C4-2B (cell line): ENCODE data around the gene HECA.
"Not testable (repeated sequence)": the region's sequence is repeated elsewhere in the genome, so short reads cannot be mapped to it uniquely, and the experiment has no call there.

ENCODE experiments used
- H3K27ac ChIP-seq: fragments of 450-650 bp; 2 replicates; pipeline ENCODE4 v1.5.1; 2017
- ZFX ChIP-seq: fragments of 450-650 bp; IDR thresholded peaks from 2 replicates; pipeline ENCODE4 v1.6.1; 2017
- TF ChIP-seq, protein P1 (sequence below): fragments of 450-650 bp; conservative IDR thresholded peaks from 2 replicates; pipeline ENCODE4 v1.5.1; 2017; ENCODE audit warnings: mild to moderate bottlenecking

The HECA gene

DNA sequence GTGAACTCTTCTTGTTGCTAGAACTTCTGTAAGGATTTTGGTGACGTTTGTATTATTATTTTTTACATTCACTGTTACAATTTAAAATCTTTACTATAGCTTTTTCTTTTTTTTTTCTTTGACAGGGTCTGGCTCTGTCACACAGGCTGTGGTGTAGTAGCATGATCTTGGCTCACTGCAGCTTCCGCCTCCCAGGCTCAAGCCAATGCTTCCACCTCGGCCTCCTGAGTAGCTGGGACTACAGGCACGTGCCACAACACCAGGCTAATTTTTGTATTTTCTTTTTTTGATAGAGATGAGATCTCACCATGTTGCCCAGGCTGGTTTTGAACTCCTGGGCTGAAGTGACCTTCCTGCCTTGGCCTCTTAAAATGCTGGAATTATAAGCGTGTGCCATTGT lies 21.2 kb downstream of the HECA start:
- H3K27ac ChIP-seq: no peak overlapping the region
- TF ChIP-seq, protein P1, sequence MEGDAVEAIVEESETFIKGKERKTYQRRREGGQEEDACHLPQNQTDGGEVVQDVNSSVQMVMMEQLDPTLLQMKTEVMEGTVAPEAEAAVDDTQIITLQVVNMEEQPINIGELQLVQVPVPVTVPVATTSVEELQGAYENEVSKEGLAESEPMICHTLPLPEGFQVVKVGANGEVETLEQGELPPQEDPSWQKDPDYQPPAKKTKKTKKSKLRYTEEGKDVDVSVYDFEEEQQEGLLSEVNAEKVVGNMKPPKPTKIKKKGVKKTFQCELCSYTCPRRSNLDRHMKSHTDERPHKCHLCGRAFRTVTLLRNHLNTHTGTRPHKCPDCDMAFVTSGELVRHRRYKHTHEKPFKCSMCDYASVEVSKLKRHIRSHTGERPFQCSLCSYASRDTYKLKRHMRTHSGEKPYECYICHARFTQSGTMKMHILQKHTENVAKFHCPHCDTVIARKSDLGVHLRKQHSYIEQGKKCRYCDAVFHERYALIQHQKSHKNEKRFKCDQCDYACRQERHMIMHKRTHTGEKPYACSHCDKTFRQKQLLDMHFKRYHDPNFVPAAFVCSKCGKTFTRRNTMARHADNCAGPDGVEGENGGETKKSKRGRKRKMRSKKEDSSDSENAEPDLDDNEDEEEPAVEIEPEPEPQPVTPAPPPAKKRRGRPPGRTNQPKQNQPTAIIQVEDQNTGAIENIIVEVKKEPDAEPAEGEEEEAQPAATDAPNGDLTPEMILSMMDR: no peak
- TF ChIP-seq ZFX: no peak

DNA sequence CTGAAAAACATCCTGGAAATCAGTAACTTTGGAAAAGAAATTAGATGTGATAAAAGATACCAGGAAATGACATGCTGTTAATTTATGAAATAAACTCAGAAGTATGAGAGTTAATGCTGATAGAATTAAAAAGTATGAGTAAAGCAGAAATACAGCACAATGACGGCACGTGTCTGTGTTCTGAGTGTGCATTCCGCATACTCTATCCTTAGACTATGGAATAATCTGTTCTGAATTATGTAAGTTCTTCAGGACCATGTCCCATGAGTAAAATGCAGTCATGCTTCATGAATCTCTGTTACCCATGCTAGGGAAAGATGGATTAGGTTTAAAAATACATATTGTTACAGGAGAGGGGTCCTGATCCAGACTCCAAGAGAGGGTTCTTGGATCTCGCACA lies 21.7 kb downstream of the HECA start:
- H3K27ac ChIP-seq: no peak overlapping the region
- TF ChIP-seq, protein P1: no peak
- TF ChIP-seq ZFX: no peak

DNA sequence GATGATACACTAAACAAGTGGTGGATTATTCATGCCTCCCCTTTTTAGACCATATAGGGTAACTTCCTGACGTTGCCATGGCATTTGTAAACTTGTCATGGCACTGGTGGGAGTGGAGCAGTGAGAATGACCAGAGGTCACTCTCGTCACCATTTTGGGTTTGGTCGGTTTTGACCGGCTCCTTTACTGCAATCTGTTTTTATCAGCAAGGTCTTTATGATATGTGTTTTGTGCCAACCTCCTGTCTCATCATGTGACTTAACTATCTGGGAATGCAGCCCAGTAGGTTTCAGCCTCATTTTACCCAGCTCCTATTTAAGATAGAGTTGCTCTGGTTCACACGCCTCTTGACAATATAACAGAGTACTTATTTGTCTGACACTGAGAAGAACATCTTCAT lies 22.2 kb downstream of the HECA start:
- H3K27ac ChIP-seq: not testable (repeated sequence)

DNA sequence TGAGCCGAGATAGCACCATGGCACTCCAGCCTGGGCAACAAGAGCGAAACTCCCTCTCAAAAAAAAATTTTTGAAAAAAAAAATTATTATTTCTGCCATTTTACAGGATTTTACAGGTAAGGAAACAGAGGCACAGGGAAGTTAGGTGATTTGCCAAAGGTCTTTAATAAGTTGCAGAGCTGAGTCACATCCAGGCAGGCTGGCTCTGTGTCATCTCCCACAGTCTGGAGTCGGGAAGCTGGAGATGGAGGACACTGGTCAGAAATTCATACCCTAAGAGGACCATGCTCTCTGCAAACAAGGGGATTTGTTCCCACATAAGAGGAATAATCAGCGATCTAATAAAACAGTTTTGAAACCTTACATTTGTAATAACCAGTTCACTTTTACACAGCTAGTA lies 24.1 kb downstream of the HECA start:
- H3K27ac ChIP-seq: no peak overlapping the region
- TF ChIP-seq, protein P1: no peak
- no peak for TF ChIP-seq ZFX

DNA sequence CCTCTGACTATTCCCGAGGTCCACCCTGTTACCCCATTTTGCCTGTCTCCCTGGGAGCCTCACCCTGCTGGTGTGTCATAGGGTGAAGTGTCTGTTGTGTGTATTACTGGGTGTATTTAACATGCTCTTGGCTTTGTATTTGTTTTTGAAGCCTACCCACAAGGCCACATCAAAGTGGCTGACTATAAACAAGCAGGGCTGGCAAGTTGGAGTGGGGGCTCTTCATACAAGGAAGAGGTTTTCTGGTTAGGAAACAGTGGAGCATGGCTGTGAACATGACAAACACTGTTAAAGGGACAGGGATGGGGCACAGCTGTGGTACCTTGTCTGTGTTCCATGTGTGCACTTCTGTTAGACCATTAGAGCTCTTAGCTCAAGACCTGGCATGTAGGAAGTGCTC lies 26.3 kb downstream of the HECA start:
- TF ChIP-seq ZFX: no peak
- TF ChIP-seq, protein P1: no peak
- H3K27ac ChIP-seq: no peak overlapping the region

DNA sequence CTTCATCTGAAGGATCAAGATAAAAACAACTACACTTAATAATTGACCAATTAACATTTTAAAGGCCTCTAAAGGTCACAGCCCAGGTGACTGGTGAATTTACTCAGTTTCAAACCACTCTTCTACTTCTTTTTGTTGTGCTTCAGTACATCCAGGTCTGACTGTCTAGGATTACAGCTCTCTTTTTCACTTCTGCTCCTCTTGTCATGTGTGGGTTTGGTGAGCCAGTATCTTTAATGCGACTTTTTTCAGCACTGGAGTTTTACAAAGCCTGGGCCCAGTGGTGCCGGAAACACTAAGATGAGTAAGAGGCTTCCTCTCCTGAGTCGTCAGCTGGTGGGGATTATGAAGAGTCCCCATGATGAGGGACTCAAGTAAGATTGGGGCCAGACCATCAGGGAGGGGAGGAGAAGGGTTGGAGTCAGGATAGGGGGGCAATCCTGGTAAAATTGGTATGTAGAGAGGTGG lies 27.0 kb downstream of the HECA start:
- TF ChIP-seq, protein P1: no peak
- TF ChIP-seq ZFX: no peak
- no peak overlapping the region for H3K27ac ChIP-seq

DNA sequence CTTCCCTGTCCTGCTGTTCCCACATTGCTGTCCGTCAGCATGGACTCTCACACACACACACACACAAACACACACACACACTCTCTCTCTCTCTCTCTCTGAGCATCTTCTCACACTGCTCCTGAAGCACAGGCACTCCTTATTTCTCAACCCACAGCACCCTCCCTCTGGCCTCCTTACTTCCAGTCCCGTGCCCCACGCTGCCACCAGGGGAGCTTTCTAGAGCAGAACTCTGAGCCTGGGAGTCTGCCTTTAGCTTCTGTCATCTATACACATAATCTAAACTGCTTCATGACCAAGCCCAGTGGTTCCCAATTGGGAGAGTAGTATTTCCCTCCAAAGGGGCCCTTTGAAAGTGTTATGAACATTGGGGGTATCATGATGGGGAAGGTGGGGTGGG lies 29.1 kb downstream of the HECA start:
- H3K27ac ChIP-seq: no peak overlapping the region
- TF ChIP-seq, protein P1: no peak
- no peak for TF ChIP-seq ZFX

DNA sequence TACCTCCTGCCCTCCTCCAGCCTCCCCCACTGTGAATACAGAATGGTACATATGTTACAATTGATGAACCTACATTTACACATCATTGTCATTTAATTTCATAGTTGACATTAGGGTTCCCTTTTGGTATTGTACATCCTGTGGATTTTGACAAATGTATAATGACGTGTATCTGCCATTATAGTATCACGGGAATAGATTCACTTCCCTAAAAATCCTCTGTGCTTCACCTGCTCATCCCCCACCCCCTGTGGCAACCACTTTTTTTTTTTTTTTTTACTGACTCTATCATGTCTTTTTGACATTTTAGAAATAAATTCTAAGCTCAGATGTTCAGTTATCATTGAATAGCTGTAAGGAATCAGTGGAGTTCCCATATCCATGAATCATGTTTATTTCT lies 30.4 kb downstream of the HECA start:
- no peak for TF ChIP-seq ZFX
- TF ChIP-seq, protein P1: no peak
- no peak overlapping the region for H3K27ac ChIP-seq
